NCI-H2227 (cell line): Measurements from ENCODE around the gene CILP2.

Experiments
- DNase-seq: peaks from one replicate; lab custom pipeline; 2025; ENCODE audit not compliant: unreplicated experiment; lab: John Stamatoyannopoulos, UW

CILP2 gene

GRCh38 chr19:19543640-19544039, 5.6 kb downstream of the CILP2 start:
- no peak for DNase-seq

- DNase-seq, result no peak
These were observed 6.3 kb downstream of the CILP2 start for GRCh38 chr19:19544257-19544953.

GRCh38 chr19:19544954-19545591, 7.0 kb downstream of the CILP2 start:
- no peak for DNase-seq

- no peak for DNase-seq
These were observed 7.6 kb downstream of the CILP2 start for GRCh38 chr19:19545707-19546106.

- no peak for DNase-seq
These were observed 8.7 kb downstream of the CILP2 start for GRCh38 chr19:19546751-19547162.

GRCh38 chr19:19547674-19548336, 9.7 kb downstream of the CILP2 start:
- DNase-seq, result no peak

- DNase-seq, result no peak
These were observed 11.1 kb downstream of the CILP2 start for GRCh38 chr19:19548915-19549759.

GRCh38 chr19:19549804-19550464, 11.9 kb downstream of the CILP2 start:
- no peak for DNase-seq

- DNase-seq, result no peak
These were observed 12.4 kb downstream of the CILP2 start for GRCh38 chr19:19550485-19550929.

- no peak for DNase-seq
These were observed 13.1 kb downstream of the CILP2 start for GRCh38 chr19:19550972-19551852.

GRCh38 chr19:19551853-19552192, 13.8 kb downstream of the CILP2 start:
- DNase-seq, result no peak

- peak; percentile 13 for DNase-seq
These were observed 14.7 kb downstream of the CILP2 start for GRCh38 chr19:19552798-19553197.

GRCh38 chr19:19553670-19554069, 15.6 kb downstream of the CILP2 start:
- no peak for DNase-seq

GRCh38 chr19:19554074-19555023, 16.3 kb downstream of the CILP2 start:
- peak; percentile 28 for DNase-seq

- no peak for DNase-seq
These were observed 20.0 kb downstream of the CILP2 start for GRCh38 chr19:19558055-19558454.

GRCh38 chr19:19558636-19559035, 20.6 kb downstream of the CILP2 start:
- DNase-seq, result no peak

- no peak for DNase-seq
These were observed 21.9 kb downstream of the CILP2 start for GRCh38 chr19:19559931-19560330.

- no peak for DNase-seq
These were observed 24.0 kb downstream of the CILP2 start for GRCh38 chr19:19561946-19562664.
